GM12801 (cell line): Measurements from ENCODE around the gene SHISA9.

ENCODE experiments used
- CTCF ChIP-seq: IDR thresholded peaks from one replicate; pipeline ENCODE4 v1.5.1; 2011; ENCODE audit warnings: control low read depth; ENCODE audit not compliant: insufficient read length; ENCODE audit errors: extremely low read depth

SHISA9 gene

GRCh38 chr16:13205352-13205751 is 304.0 kb downstream of the SHISA9 start:
- no peak for TF ChIP-seq CTCF

GRCh38 chr16:13206606-13207005 is 305.2 kb downstream of the SHISA9 start:
- no peak for TF ChIP-seq CTCF

- no peak for TF ChIP-seq CTCF
Measured at GRCh38 chr16:13207151-13207550, 305.8 kb downstream of the SHISA9 start.

GRCh38 chr16:13223666-13224065 is 322.3 kb downstream of the SHISA9 start:
- no peak for TF ChIP-seq CTCF

- no peak for TF ChIP-seq CTCF
Measured at GRCh38 chr16:13229039-13229438, 327.6 kb downstream of the SHISA9 start.

- TF ChIP-seq CTCF, result no peak
Measured at GRCh38 chr16:13231365-13231764, 330.0 kb downstream of the SHISA9 start.

GRCh38 chr16:13234999-13235398 is 333.6 kb downstream of the SHISA9 start:
- no peak for TF ChIP-seq CTCF

- no peak for TF ChIP-seq CTCF
Measured at GRCh38 chr16:13236308-13236707, 334.9 kb downstream of the SHISA9 start.
